NCI-H460 (cell line): ENCODE results near the gene CAP1. TPM values are rescaled to one million over a fixed set of nuclear protein-coding genes. Genes with fewer than 3 reads are reported as not detected.

Source experiments
- DNase-seq: peaks from one replicate; pipeline ENCODE4 v3.0.0-alpha.2; 2016; ENCODE audit warnings: low read depth; ENCODE audit errors: extremely low read depth
- total RNA-seq: library from RNA; depleted of rRNA; stranded (reverse); fragments of >200 nt; shearing (Covaris generic); gene quantifications from 2 replicates; pipeline ENCODE4 v1.2.3, GENCODE V29; 2014; rRNA removed

The CAP1 gene
- total RNA-seq, 1 experiment from 2014 or later = 163 TPM

- DNase-seq = no peak
These were observed 54.1 kb downstream of the CAP1 start for GRCh38 chr1:40094466-40095110.

- DNase-seq = no peak
These were observed 55.3 kb downstream of the CAP1 start for GRCh38 chr1:40095806-40096205.

GRCh38 chr1:40096646-40096976 lies 56.1 kb downstream of the CAP1 start:
- DNase-seq = no peak

- peak; percentile 54 for DNase-seq
These were observed 56.7 kb downstream of the CAP1 start, which contains the start of gene PPT1 for GRCh38 chr1:40096977-40097782. PPT1 (minus strand) TSS chr1:40097252; CDS start chr1:40097238, 14 bp downstream.

GRCh38 chr1:40102038-40102437 lies 61.5 kb downstream of the CAP1 start:
- DNase-seq = no peak

GRCh38 chr1:40102896-40103295 lies 62.4 kb downstream of the CAP1 start:
- no peak for DNase-seq

- DNase-seq = no peak
These were observed 64.5 kb downstream of the CAP1 start for GRCh38 chr1:40105028-40105427.

- no peak for DNase-seq
These were observed 66.9 kb downstream of the CAP1 start for GRCh38 chr1:40107290-40107959.

- DNase-seq = no peak
These were observed 69.9 kb downstream of the CAP1 start for GRCh38 chr1:40110389-40110788.

GRCh38 chr1:40114400-40114799 lies 73.9 kb downstream of the CAP1 start:
- DNase-seq = no peak

- no peak for DNase-seq
These were observed 79.6 kb downstream of the CAP1 start for GRCh38 chr1:40120128-40120527.

Other genes with a start within 250 kb of the CAP1 start
- gene TRIT1, start 157.2 kb upstream of the CAP1 start, total RNA-seq = 34.2 and 35.2 TPM in 2 replicates
- 0.77 and 0.89 TPM in 2 replicates for gene MYCL, start 138.8 kb upstream of the CAP1 start, total RNA-seq
- gene MFSD2A, start 85.6 kb upstream of the CAP1 start, total RNA-seq = 2.8 and 3.0 TPM in 2 replicates
- gene PPT1, start 56.5 kb downstream of the CAP1 start, total RNA-seq = 149 and 152 TPM in 2 replicates
- gene RLF, start 120.7 kb downstream of the CAP1 start, total RNA-seq = 10.9 and 11.7 TPM in 2 replicates
- gene TMCO2, start 207.2 kb downstream of the CAP1 start, total RNA-seq = not detected in 2 replicates
- gene ZMPSTE24, start 217.5 kb downstream of the CAP1 start, total RNA-seq = 91.7 and 92.2 TPM in 2 replicates